Sigmoid colon (tissue), 4 donors: ENCODE measurements around the gene MRPL54.

ENCODE experiments used
- CTCF ChIP-seq, 4 experiments: fragments of 450-650 bp in 3 of 4; fragments of 200-600 bp in 1 of 4; IDR thresholded peaks; one replicate each; pipeline ENCODE4 v1.5.1; 2016 to 2019; ENCODE audit warnings: antibody characterized with exemption in 4 of 4, mild to moderate bottlenecking in 3 of 4, moderate library complexity in 2 of 4
- EP300 ChIP-seq, 4 donors: sonication (generic); formaldehyde crosslinking; IDR thresholded peaks; one replicate each; pipeline ENCODE4 v1.6.1; 2017; ENCODE audit warnings: antibody characterized with exemption in 4 of 4
- POLR2A ChIP-seq, 2 donors: fragments of 450-650 bp; IDR thresholded peaks; one replicate each; pipeline ENCODE4 v1.6.1; 2016; ENCODE audit warnings: antibody characterized with exemption in 2 of 2, mild to moderate bottlenecking in 2 of 2, moderate library complexity in 2 of 2
- POLR2AphosphoS5 ChIP-seq, 4 donors: sonication (generic); formaldehyde crosslinking; IDR thresholded peaks; one replicate each; pipeline ENCODE4 v1.6.1; 2017; ENCODE audit warnings: antibody characterized with exemption in 4 of 4

- no peak for TF ChIP-seq CTCF (IDR thresholded peaks at IDR 0.05)
- TF ChIP-seq POLR2AphosphoS5 (IDR thresholded peaks at IDR 0.05): no peak
- TF ChIP-seq POLR2A (IDR thresholded peaks at IDR 0.05): no peak
- no peak for TF ChIP-seq EP300 (IDR thresholded peaks at IDR 0.05)
Observed at GRCh38 chr19:3775374-3775711, 12.9 kb downstream of the MRPL54 start.
